Calu3 (cell line): ENCODE data around the gene FAM114A1. TPM values are rescaled to one million over a fixed set of nuclear protein-coding genes. Genes with fewer than 3 reads are reported as not detected.

ENCODE experiments used
- BruUV-seq: library from RNA; stranded (reverse); fragments of 400-500 nt; replicated peaks from 2 replicates; lab custom pipeline; 2021; lab: Mats Ljungman, UMichigan
- CTCF ChIA-PET: fragments of 300-600 bp; sonication (Branson Sonifier 250); formaldehyde crosslinking; loops from one replicate; lab custom pipeline; 2022; ENCODE audit warnings: antibody characterized with exemption; lab: Charles Lee
- DNase-seq: peaks from one replicate; pipeline ENCODE4 v3.0.0; 2022
- H3K27ac Mint-ChIP-seq: one replicate; pipeline ENCODE4 v1.8.0; 2022; ENCODE audit warnings: mixed read lengths; ENCODE audit not compliant: unreplicated experiment
- H3K27me3 Mint-ChIP-seq: one replicate; pipeline ENCODE4 v1.8.0; 2022; ENCODE audit warnings: mixed read lengths; ENCODE audit not compliant: unreplicated experiment
- H3K36me3 Mint-ChIP-seq: one replicate; pipeline ENCODE4 v1.8.0; 2022; ENCODE audit warnings: mild to moderate bottlenecking, moderate library complexity, mixed read lengths; ENCODE audit not compliant: insufficient read depth, unreplicated experiment
- H3K4me1 Mint-ChIP-seq: one replicate; pipeline ENCODE4 v1.8.0; 2022; ENCODE audit warnings: mild to moderate bottlenecking, low read depth, mixed read lengths; ENCODE audit not compliant: unreplicated experiment
- H3K4me3 Mint-ChIP-seq: one replicate; pipeline ENCODE4 v1.8.0; 2022; ENCODE audit warnings: mild to moderate bottlenecking, low read depth, moderate library complexity, mixed read lengths; ENCODE audit not compliant: unreplicated experiment
- H3K9me3 Mint-ChIP-seq: one replicate; pipeline ENCODE4 v1.8.0; 2022; ENCODE audit warnings: low read depth, mixed read lengths; ENCODE audit not compliant: unreplicated experiment
- intact Hi-C: fragments of 100-400 bp; cut with micrococcal nuclease; formaldehyde crosslinking; loops from one replicate; pipeline ENCODE4 v1.10.0; 2022; ENCODE audit not compliant: unreplicated experiment
- total RNA-seq: library from RNA; stranded (reverse); gene quantifications from 2 replicates; pipeline ENCODE4 v1.2.3, GENCODE V29; 2022
- TF ChIP-seq, protein P1 (sequence below): fragments of 200-600 bp; IDR thresholded peaks from one replicate; pipeline ENCODE4 v1.8.0; 2022; ENCODE audit warnings: antibody characterized with exemption; ENCODE audit not compliant: unreplicated experiment

The FAM114A1 gene
- total RNA-seq, 1 experiment from 2014 or later: 22.1 TPM

DNA sequence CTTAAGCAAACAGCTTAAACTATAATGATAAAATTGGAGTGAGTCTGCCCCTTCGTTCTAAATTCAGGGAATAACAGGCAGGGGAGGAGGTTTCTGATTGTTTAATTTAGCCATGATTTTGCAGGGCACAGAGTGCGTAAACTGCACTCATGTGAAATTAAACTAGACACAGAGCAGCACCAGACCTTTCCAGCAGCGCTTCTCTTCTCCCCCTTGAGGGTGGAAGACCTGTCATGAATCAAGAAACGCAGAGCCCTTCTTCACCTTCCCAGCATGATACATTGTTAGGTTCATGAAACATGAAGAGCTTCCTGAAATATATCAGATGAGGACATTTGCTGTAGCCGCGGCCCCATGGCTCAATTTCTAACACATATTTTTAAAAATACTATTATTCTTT, 63.1 kb downstream of the FAM114A1 start:
- no peak overlapping the region for H3K27ac Mint-ChIP-seq
- no peak for DNase-seq
- CTCF ChIA-PET: no interaction called here
- H3K4me3 Mint-ChIP-seq: no peak overlapping the region
- intact Hi-C loops: no loop called here
- BruUV-seq: no TSS peak
- no peaks in the 10 kb centered on the region for H3K9me3 Mint-ChIP-seq
- TF ChIP-seq, protein P1, sequence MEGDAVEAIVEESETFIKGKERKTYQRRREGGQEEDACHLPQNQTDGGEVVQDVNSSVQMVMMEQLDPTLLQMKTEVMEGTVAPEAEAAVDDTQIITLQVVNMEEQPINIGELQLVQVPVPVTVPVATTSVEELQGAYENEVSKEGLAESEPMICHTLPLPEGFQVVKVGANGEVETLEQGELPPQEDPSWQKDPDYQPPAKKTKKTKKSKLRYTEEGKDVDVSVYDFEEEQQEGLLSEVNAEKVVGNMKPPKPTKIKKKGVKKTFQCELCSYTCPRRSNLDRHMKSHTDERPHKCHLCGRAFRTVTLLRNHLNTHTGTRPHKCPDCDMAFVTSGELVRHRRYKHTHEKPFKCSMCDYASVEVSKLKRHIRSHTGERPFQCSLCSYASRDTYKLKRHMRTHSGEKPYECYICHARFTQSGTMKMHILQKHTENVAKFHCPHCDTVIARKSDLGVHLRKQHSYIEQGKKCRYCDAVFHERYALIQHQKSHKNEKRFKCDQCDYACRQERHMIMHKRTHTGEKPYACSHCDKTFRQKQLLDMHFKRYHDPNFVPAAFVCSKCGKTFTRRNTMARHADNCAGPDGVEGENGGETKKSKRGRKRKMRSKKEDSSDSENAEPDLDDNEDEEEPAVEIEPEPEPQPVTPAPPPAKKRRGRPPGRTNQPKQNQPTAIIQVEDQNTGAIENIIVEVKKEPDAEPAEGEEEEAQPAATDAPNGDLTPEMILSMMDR: no peak
- no peaks in the 10 kb centered on the region for H3K4me1 Mint-ChIP-seq
- H3K27me3 Mint-ChIP-seq: no peaks in the 10 kb centered on the region
- peaks cover 17% of the 10 kb centered on the region for H3K36me3 Mint-ChIP-seq

DNA sequence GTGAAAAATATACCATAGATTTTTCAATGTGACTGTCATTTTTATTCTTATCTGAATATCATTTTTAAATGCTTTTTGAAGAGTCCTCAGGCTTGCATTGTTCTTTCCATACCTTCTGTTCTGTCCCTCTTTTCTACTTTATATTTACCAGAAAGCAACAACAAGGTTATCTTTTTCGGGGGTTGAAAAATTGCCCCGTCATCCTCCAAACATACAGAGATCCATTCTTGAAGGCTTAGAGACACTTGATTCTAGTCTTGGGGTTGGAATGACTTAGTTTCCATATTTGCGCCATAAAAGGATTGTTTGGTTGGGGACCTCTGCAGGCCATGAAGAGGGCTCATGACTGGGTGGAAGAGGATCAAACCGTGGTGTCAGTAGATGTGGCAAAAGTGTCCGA, 63.5 kb downstream of the FAM114A1 start:
- intact Hi-C loops: no loop called here
- H3K4me1 Mint-ChIP-seq: no peaks in the 10 kb centered on the region
- no TSS peak for BruUV-seq
- TF ChIP-seq, protein P1: no peak
- H3K9me3 Mint-ChIP-seq: no peaks in the 10 kb centered on the region
- CTCF ChIA-PET: no interaction called here
- H3K4me3 Mint-ChIP-seq: no peak overlapping the region
- no peaks in the 10 kb centered on the region for H3K27me3 Mint-ChIP-seq
- no peak for DNase-seq
- no peak overlapping the region for H3K27ac Mint-ChIP-seq
- peaks cover 17% of the 10 kb centered on the region for H3K36me3 Mint-ChIP-seq

DNA sequence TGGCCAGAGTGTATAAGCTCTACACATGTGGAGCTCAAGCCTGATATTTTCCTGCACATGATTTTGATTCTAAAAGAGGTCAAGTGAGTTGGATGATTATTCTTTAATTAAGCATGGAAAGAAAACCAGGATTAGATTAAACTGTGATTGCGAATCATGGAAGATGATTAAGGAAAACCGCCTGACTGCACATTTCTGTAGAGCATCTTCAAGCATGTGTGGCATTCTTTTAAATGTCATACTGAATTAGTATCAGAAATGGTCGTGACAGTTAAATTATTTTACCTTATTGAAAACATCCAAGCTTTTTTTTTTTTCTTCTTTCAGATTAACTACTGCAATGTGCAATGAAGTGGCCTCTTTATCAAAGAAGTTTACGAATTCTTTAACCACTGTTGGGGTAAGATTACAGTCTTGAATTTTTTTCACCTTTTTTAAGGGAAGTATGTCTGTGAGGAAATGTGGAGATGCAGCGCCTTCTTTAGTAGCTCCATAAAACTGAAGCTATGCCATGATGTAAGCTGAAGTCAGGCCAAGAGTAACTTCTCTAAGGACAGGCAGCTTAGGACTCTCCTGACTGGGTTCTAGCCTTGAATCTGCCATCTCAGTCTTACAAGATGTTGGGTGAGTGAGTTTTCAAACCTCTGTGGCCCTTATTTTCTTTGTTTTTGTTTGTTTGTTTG, 67.9 kb downstream of the FAM114A1 start:
- H3K27ac Mint-ChIP-seq: no peak overlapping the region
- CTCF ChIA-PET: no interaction called here
- DNase-seq: no peak
- H3K9me3 Mint-ChIP-seq: no peaks in the 10 kb centered on the region
- no TSS peak for BruUV-seq
- TF ChIP-seq, protein P1: no peak
- peaks cover 12% of the 10 kb centered on the region for H3K36me3 Mint-ChIP-seq
- intact Hi-C loops: no loop called here
- H3K4me1 Mint-ChIP-seq: no peaks in the 10 kb centered on the region
- H3K27me3 Mint-ChIP-seq: no peaks in the 10 kb centered on the region
- no peak overlapping the region for H3K4me3 Mint-ChIP-seq

DNA sequence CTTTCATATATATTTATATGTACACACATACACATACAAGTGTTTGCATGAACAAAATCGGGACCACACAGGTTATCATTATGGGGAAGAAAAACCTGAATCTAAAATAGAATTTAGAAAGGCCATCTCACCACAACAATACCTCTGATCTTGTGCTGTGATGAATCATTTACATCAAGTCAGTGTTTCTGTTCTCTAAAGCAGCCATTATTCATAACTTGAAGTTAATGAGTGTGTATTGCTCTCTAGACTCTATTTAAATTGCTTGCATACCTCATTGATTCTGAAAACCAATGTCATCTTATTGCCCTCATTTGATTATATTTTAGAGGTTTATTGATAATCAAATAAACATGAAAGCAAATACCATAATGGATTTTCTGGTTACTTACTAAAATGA, 71.6 kb downstream of the FAM114A1 start:
- H3K27ac Mint-ChIP-seq: no peak overlapping the region
- DNase-seq: no peak
- H3K9me3 Mint-ChIP-seq: no peaks in the 10 kb centered on the region
- TF ChIP-seq, protein P1: no peak
- no peaks in the 10 kb centered on the region for H3K27me3 Mint-ChIP-seq
- H3K36me3 Mint-ChIP-seq: no peaks in the 10 kb centered on the region
- no peak overlapping the region for H3K4me3 Mint-ChIP-seq
- intact Hi-C loops: no loop called here
- H3K4me1 Mint-ChIP-seq: no peaks in the 10 kb centered on the region
- no TSS peak for BruUV-seq
- CTCF ChIA-PET: no interaction called here
